HG02588 (cell line): ENCODE measurements around the gene PPP1R12C.
"Not testable (repeated sequence)": the region's sequence is repeated elsewhere in the genome, so short reads cannot be mapped to it uniquely, and the experiment has no call there.

Experiments
- ATAC-seq: cut with Tn5 transposase; IDR thresholded peaks from one replicate; pipeline ENCODE4 v1.9.1; 2021; ENCODE audit warnings: mild to moderate bottlenecking, moderate library complexity; ENCODE audit not compliant: unreplicated experiment

The PPP1R12C gene

GRCh38 chr19:55116859-55117662 lies at the start of gene PPP1R12C:
Gene PPP1R12C (minus strand): TSS chr19:55117637. CDS start chr19:55117543, 94 bp downstream.
- ATAC-seq, result peak; percentile 8

GRCh38 chr19:55166530-55167268 lies 49.3 kb upstream of the PPP1R12C start, which contains the start of gene DNAAF3:
Gene DNAAF3 (minus strand): TSS chr19:55166613. CDS start chr19:55166413, 200 bp downstream.
- ATAC-seq, result peak; percentile 85

- peak; percentile 14 for ATAC-seq
Observed at GRCh38 chr19:55165952-55166529, 48.6 kb upstream of the PPP1R12C start.

- ATAC-seq, result no peak
Observed at GRCh38 chr19:55161571-55162322, 44.3 kb upstream of the PPP1R12C start.

GRCh38 chr19:55160986-55161365 lies 43.5 kb upstream of the PPP1R12C start:
- no peak for ATAC-seq

GRCh38 chr19:55160128-55160985 lies 42.9 kb upstream of the PPP1R12C start:
- ATAC-seq, result peak; percentile 59

GRCh38 chr19:55158848-55159749 lies 41.7 kb upstream of the PPP1R12C start:
- no peak for ATAC-seq

- ATAC-seq, result no peak
Observed at GRCh38 chr19:55158423-55158822, 41.0 kb upstream of the PPP1R12C start.

GRCh38 chr19:55157064-55157908 lies 39.8 kb upstream of the PPP1R12C start, which contains the start of gene TNNI3:
Gene TNNI3 (minus strand): TSS chr19:55157732. CDS start chr19:55157589, 143 bp downstream.
- no peak for ATAC-seq

- no peak for ATAC-seq
Observed at GRCh38 chr19:55156202-55157063, 39.0 kb upstream of the PPP1R12C start.

GRCh38 chr19:55155784-55156183 lies 38.3 kb upstream of the PPP1R12C start:
- ATAC-seq, result not testable (repeated sequence)

- ATAC-seq, result no peak
Observed at GRCh38 chr19:55153652-55154264, 36.3 kb upstream of the PPP1R12C start.

GRCh38 chr19:55152017-55152416 lies 34.6 kb upstream of the PPP1R12C start:
- no peak for ATAC-seq

- ATAC-seq, result no peak
Observed at GRCh38 chr19:55149078-55150003, 31.9 kb upstream of the PPP1R12C start, which contains the start of gene TNNT1. Gene TNNT1 (minus strand): TSS chr19:55149206. CDS start chr19:55147157, 2,049 bp downstream.

- no peak for ATAC-seq
Observed at GRCh38 chr19:55147545-55148251, 30.3 kb upstream of the PPP1R12C start.
